ENCODE results near the gene SLC43A3.

SLC43A3 gene

DNA sequence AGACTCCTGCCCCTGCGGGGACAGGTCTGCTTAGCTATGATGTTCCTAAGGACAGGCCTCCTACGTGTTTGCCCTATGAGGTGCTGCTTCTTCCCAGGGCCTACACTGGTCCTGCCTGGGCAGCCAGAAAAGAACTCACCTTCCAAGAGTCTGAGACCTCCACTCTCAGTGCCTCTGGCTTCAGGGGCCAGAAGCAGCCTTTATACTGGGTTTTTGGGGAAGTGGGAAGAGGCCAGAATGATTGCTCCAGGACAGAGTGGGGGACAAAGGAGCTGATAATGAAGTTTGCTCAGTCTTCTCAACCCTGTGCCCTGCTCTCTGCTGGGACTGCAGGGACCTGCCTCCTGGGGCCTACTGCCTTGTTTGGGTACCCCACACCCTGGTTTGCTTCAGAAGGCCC is 45.9 kb downstream of the SLC43A3 start, which contains the start of gene PRG3:
TSS of gene PRG3 (minus strand) at position 176 of the 400 bp plus-strand sequence. CDS start 442 bp downstream, outside the sequence.
- no peaks in the 10 kb centered on the region for H3K36me3 Mint-ChIP-seq (ENCODE audit: low read depth)
- H3K9me3 Mint-ChIP-seq: no peaks in the 10 kb centered on the region

DNA sequence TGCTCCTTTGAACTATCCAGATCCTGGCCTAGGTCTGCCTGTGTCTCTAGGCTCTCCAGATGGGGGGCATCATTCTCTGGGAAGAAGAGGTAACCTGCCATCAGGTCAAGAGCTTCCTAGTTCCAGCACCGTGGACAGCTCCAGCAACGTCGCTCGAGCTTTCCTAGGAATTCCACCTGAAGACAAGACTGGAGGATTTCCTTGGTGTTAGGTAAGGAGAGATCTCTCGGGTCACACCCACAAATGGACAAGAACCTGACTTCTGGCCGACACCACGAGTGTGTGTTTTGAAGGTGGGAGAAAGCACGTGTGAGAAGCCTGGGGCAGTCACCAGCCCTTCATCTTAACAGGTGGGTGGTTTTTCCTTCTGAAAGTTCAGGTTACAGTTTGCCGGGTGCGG is 47.2 kb downstream of the SLC43A3 start:
- Mint-ChIP-seq H3K27me3 (ENCODE audit: low read depth) (peaks cover 39% of the 10 kb centered on the region), H3K27ac (no peak overlapping the region), H3K36me3 (ENCODE audit: low read depth) (no peaks in the 10 kb centered on the region), H3K4me3 (no peak overlapping the region), H3K9me3 (no peaks in the 10 kb centered on the region), H3K4me1 (no peaks in the 10 kb centered on the region)
- TF ChIP-seq, protein P1, sequence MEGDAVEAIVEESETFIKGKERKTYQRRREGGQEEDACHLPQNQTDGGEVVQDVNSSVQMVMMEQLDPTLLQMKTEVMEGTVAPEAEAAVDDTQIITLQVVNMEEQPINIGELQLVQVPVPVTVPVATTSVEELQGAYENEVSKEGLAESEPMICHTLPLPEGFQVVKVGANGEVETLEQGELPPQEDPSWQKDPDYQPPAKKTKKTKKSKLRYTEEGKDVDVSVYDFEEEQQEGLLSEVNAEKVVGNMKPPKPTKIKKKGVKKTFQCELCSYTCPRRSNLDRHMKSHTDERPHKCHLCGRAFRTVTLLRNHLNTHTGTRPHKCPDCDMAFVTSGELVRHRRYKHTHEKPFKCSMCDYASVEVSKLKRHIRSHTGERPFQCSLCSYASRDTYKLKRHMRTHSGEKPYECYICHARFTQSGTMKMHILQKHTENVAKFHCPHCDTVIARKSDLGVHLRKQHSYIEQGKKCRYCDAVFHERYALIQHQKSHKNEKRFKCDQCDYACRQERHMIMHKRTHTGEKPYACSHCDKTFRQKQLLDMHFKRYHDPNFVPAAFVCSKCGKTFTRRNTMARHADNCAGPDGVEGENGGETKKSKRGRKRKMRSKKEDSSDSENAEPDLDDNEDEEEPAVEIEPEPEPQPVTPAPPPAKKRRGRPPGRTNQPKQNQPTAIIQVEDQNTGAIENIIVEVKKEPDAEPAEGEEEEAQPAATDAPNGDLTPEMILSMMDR (IDR thresholded peaks at IDR 0.05; ENCODE audit: unreplicated experiment in 3 of 3): no peak

More for the DNA sequence above, 45.9 kb downstream of the SLC43A3 start, which contains the start of gene PRG3:
- Mint-ChIP-seq H3K4me1 (peaks cover 1% of the 10 kb centered on the region), H3K4me3 (no peak within 1 kb of the TSS), H3K27ac (no peak within 1 kb of the TSS), H3K27me3 (ENCODE audit: low read depth) (peaks cover 36% of the 10 kb centered on the region)
- TF ChIP-seq, protein P1 (IDR thresholded peaks at IDR 0.05; ENCODE audit: unreplicated experiment in 3 of 3): no peak

DNA sequence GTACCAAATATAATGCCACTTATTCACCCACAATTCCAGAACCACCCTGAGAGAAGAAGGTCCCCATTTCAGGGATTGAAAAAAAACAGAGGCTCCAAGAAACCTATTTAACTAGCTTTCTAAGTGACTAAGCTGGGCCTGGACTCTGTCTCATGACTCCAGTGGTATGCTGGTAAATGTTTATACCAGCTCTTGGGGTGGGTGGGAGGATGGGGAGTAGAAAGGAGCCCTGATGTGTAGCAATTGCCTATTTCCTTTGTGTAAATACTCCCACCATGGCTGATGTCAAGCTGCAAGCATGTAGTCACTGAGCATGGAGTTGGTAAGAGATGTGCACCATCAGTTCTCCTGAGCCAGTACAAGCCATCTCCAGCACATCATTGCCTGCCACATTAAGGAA is 48.7 kb downstream of the SLC43A3 start:
- H3K36me3 Mint-ChIP-seq (ENCODE audit: low read depth): no peaks in the 10 kb centered on the region
- H3K4me1 Mint-ChIP-seq: no peaks in the 10 kb centered on the region
- H3K9me3 Mint-ChIP-seq: no peaks in the 10 kb centered on the region
- H3K27ac Mint-ChIP-seq: no peak overlapping the region
- peaks cover 40% of the 10 kb centered on the region for H3K27me3 Mint-ChIP-seq (ENCODE audit: low read depth)
- TF ChIP-seq, protein P1 (IDR thresholded peaks at IDR 0.05; ENCODE audit: unreplicated experiment in 3 of 3): no peak
- no peak overlapping the region for H3K4me3 Mint-ChIP-seq

DNA sequence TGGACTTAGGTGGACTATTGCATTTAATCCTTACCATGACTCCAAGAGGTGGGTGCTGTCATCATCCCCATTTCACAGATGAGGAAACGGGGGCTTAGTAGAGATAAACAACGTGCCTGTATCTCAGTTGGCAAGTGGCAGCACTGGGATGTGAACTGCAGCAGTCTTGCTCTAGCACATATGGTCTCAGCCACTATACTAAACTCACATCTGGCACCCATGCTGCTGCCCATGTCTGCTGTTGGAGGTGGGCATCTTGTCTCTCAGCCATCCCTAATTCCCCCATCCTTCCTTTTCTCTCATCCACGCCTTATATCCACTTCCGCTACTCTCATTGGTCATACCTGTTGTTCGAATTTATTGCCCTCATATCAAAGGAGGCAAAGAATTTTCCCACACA is 49.8 kb downstream of the SLC43A3 start:
- Mint-ChIP-seq H3K9me3 (no peaks in the 10 kb centered on the region), H3K27me3 (ENCODE audit: low read depth) (peaks cover 33% of the 10 kb centered on the region), H3K4me1 (no peaks in the 10 kb centered on the region), H3K36me3 (ENCODE audit: low read depth) (no peaks in the 10 kb centered on the region), H3K27ac (no peak overlapping the region), H3K4me3 (no peak overlapping the region)
- TF ChIP-seq, protein P1 (IDR thresholded peaks at IDR 0.05; ENCODE audit: unreplicated experiment in 3 of 3): no peak

DNA sequence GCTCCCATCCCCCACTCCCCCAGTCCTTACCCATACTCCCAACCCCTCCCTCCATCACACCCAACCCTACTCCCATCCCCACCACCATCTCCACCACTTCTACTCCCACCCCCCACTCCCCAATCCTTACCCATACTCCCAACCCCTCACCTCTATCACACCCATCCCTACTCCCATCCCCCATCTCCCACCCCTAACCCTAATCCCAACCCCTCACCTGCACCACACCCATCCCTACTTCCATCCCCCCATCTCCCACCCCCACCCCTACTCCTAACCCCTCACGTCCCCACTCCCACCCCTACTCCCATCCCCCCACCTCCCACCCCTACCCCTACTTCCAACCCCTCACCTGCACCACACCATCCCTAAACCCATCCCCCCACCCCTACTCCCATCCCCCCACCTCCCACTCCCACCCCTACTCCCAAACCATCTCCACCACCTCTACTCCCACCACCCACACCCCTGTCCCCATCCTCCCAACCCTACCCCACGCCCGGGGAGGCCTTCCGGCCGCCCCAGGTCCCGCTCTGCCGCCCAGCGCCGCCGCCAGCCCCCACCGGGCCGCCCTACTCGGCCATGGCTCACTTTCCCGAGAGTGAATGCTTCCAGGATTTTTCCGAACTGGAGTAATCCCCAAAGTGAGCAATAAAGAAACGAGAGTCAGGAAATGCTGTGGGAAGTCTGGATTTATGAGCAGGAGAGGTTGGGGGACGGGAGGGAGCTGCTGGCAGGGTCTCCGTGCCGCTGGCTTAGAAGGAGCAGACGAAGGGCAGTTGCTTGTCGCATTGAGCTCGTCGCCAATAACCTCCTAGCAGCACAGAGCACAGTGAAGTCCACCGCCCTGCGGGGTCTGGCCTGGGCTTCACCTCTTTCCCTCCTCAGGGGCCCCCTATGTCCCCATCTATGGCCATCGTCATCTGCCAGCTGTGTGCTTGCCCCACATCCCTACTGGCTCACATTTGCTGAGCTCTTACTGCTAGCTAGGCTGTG is 50.5 kb downstream of the SLC43A3 start:
- Mint-ChIP-seq H3K4me1 (no peaks in the 10 kb centered on the region), H3K27ac (no peak overlapping the region), H3K9me3 (no peaks in the 10 kb centered on the region), H3K4me3 (no peak overlapping the region), H3K27me3 (ENCODE audit: low read depth) (peaks cover 33% of the 10 kb centered on the region), H3K36me3 (ENCODE audit: low read depth) (no peaks in the 10 kb centered on the region)
- TF ChIP-seq, protein P1 (IDR thresholded peaks at IDR 0.05; ENCODE audit: unreplicated experiment in 3 of 3): no peak
